Fibroblast of upper back skin (primary cell): ENCODE measurements around the gene BOD1L1.
A peak's percentile ranks its signal among the peaks of the same experiment; 100 is the strongest.
"Not testable (repeated sequence)": the region's sequence is repeated elsewhere in the genome, so short reads cannot be mapped to it uniquely, and the experiment has no call there.

ENCODE experiments used
- DNase-seq: peaks from one replicate; pipeline ENCODE4 v3.0.0-alpha.2; 2013

BOD1L1 gene

DNA sequence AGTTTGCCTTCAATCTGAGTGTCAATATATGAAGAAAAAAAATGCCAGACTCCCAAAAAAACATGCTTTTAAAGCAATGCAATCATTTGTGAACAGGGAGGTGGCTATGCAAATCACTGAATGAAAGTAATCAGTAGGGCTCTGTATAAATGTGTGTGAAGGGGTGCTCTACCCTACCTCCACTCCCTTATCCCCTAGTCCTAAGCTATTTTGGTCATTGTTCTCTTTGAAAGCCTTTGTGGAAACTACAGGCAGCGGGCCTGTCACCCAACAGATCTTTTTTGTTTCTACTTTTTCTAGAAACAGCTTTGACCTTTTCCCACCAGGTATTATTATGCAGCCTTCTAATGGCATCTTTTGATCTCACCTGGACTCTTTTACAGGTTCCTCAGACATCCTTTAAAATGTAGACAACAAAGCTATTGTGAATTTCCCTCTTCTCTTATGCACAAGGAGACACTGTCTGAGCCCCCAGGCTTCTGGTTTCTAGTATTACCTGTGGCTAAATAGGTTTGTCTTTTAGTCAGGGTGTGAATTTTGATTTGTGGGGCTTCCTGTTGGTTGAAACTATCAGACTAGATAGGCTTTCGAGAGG, 9.2 kb downstream of the BOD1L1 start:
- no peak for DNase-seq

GRCh38 chr4:13617801-13618200, 9.7 kb downstream of the BOD1L1 start:
- no peak for DNase-seq

DNA sequence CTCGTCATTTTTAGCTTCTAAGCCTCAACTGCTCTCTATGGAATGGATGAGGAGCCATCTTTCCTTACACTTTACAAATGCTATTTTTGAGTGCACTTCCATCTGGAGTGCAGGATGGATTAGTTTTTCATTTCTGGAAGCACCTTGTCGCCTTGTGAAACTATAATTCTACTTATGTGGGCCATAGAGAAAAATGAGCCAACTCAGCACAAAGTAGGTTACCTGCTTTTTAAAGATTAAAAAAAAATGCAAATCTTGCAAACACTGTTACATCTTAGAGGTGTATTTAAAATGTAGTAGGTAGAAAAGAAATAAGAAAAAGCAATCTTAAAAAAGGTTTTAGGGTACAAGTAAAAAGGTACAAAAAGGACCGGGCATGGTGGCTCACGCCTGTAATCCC, 10.9 kb downstream of the BOD1L1 start:
- DNase-seq = no peak

DNA sequence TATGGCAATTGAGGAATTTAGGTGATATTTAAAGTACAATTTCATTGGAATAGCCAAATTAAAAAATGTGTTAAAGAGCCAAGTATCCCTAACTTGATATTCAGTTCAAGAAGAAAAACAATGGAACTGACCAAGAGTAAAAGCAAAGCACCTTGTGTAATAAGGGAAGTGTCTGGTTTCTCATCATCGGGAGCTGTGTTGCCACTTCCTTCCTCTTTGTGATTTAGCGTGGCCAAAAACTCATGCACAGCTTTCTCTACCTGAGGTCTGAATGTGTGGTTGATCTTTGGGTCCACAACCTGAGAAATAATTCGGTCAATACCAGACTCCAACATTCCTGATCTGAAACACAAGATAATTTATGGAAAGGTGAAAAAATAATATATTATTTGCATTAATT, 12.4 kb downstream of the BOD1L1 start:
- no peak for DNase-seq

DNA sequence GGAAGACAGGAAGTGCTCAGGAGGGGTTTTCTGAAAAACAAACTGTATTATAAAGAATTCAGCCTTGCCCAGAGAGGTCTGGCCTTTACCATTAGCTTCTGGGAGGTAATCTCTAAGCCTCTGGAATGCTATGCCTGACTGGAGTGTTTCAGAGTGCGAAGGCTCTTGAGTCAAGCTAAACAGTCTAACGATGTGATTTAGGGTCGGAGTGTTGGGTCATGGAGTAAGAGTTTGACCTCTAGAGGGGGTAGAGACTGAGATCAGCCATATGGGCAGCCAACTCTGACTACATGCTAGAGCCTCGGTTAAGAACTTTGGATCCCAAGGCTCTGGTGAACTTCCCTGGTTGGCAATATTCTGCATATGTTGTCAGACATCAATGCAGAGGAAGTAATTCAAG, 15.0 kb downstream of the BOD1L1 start:
- DNase-seq = no peak

GRCh38 chr4:13611283-13611842, 16.2 kb downstream of the BOD1L1 start:
- no peak for DNase-seq

DNA sequence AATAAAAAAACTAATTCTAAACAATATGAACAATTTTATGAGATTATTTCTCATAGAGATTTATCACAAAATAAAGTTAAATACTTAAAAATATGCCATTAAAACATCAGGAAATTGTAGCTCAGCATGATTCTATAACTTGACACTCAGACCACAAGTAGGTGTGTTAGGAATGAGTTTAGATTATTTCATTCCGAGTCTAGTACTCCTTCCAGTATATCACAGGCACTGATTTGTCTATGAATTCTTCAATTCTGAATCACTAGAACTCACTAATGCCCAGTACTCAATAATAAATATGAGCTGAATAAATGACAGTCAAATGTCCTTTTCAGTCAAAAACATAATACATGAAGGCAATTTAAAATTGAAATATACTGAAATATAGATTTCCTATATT, 22.2 kb downstream of the BOD1L1 start:
- no peak for DNase-seq

DNA sequence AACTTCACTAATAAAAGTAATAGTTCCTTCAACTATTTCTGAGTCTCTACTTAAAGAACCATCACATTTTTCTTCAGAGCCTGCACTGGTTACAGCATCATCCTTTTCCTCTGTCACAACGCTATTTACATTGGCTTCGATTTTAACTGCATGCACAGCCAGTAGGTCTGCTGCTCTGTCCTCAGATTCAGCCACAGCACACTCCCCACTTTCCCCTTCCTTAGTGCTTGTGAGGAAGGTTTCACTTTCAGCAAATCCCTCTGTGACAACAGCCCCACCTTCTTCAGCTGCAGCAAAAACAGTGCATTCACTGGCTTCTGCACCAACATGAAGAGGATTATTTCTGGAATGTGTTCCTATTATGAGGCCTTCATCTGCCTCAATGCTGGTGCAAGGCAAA, 25.7 kb downstream of the BOD1L1 start:
- no peak for DNase-seq

- DNase-seq = no peak
These were observed 26.5 kb downstream of the BOD1L1 start for GRCh38 chr4:13601048-13601447.

DNA sequence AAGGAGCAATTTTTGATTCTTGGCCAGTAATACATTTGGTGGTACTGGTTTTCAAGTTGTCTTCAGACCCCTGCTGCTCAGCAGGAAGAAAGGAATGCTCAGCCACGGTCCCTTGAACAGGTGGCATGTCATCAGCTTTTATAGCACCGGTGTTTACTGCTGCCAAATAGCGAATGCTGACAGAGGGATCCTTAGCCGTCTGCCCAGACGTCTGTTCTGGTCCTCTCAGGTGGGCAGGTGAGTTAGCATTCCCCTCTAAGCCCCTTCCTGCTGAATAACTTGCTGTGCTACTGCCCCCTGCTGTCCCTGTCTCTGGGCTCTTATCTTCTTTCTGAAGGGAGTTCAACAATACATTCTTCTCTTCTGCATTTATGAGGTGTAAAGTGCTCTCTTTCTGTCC, 28.4 kb downstream of the BOD1L1 start:
- DNase-seq = no peak

GRCh38 chr4:13597604-13598003, 29.9 kb downstream of the BOD1L1 start:
- DNase-seq = peak; percentile 6

DNA sequence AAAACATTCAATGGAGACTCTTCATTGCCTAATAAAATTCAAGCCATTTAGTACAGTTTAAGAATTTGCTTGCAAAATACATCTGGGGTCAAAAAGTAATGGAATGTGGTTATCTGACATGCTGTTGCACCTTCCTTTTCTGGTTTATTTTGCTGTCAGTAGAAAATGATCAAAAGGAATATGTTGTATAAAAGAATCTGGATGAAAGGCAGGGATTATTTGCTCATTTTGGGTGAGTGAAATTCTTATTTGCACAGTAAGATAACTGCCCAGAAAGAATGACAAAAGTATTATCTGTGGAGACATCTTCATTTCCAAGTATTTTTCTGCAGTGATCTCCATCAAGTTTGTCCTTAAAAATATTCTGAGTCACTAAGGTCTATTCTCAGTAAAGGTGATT, 30.4 kb downstream of the BOD1L1 start:
- no peak for DNase-seq

DNA sequence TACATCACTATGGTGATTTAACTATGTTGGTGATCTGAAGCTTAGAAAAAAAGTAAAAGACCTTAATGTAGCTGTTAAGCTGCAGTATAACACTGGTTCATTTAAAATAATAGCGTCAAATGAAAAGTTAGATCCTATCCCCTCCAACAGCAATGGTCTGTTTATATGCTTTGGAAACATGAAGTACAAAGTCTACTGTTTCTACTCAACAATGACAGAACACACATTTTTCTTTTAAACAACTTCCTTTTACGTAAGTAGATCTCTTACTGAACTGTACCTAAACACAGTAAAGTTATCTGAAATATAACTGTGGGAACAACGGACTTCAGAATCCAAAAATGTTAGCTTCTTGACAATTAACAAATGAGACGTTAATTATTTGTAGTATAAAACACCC, 35.3 kb downstream of the BOD1L1 start:
- DNase-seq = no peak

GRCh38 chr4:13590766-13591165, 36.8 kb downstream of the BOD1L1 start:
- DNase-seq = no peak

DNA sequence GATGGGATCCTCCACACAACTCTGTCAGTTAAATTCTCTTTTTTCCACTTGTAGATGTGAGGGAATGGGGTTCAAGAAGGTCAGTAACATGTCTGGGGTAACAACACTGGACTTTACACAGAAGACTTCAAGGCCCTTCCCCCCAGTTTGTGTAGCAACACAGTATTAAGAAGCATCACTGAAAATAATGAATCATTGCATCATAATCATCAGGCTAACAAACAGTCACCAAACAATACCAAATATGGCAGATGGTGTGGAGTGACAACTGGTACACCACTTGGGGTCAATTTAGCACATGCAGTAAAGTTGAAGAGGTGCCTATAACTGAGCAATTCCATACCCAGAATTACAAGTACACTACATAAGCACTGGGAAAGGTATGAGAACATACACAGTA, 38.6 kb downstream of the BOD1L1 start:
- DNase-seq = no peak

GRCh38 chr4:13584481-13584880, 43.0 kb downstream of the BOD1L1 start:
- no peak for DNase-seq

DNA sequence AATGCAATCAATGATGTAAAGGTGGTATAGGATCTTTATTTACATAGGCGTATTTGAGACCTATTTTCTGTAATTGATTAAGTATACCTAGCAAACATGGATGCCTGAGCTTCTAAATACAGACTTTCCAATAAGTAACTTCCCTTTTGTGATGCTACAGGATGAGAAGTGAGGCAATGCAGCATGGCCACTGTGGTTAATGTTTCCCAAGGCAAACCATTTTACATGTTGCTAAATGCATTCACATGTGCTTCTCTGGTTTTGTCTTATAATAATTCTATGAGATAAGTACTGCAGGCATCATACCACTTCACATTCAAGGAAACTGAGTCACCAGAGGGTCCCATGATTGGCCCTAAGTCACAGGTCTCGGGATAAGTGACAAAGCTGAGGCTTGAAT, 47.5 kb downstream of the BOD1L1 start:
- no peak for DNase-seq

- no peak for DNase-seq
These were observed 49.9 kb downstream of the BOD1L1 start for GRCh38 chr4:13577660-13578059.

GRCh38 chr4:13570916-13571315, 56.6 kb downstream of the BOD1L1 start:
- no peak for DNase-seq

DNA sequence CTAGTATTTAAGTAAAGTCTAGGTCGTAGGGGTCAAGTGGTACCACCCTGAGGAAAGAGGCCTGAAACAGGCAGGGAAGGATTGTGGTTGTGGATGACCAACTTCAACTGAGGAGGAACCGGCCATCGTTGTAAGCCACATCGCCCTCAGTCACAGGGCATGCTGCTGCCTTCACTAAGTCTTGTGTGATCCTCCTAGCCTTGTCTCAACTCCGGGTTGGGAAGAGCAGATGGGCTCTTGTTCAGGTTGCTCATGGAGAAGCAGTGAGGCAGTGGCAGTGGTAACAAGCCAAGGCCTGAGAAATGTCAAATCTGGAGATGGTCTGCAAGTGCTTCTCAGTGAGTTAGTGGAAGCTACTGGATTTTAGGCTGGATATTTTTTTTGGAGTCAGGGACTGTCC, 60.4 kb downstream of the BOD1L1 start:
- DNase-seq = no peak

DNA sequence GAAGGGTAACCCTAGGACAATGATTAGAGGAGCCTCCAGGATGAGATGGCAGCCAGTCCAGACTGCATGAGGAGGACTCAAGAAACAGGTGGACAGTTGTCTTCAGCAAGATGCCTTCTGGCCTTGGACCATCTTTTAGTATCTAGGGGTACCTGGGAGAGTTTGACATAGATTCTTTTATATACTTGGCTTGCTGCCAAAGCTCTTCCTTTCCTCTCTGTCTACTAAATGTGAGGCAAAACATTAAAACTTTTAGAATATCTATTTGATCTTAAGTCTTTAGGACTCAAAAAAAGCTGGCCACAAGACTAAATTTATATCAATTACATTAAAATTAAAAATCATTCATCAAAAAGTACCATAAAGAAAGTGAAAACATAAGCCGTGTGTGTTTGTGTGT, 64.6 kb downstream of the BOD1L1 start:
- no peak for DNase-seq

- no peak for DNase-seq
These were observed 65.9 kb downstream of the BOD1L1 start for GRCh38 chr4:13561673-13562072.

DNA sequence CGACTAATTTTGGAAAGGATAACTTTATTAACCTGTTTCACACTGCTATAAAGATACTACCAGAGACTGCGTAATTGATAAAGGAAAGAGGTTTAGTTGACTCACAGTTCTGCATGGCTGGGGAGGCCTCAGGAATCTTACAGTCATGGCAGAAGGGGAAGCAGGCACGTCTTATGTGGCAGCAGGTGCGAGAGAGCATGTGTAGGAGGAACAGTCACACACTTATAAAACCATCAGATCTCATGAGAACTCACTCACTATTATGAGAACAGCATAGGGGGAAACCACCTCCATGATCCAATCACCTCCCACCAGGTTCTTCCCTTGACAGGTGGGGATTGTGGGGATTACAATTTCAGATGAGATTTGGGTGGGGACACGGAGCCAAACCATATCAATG, 67.4 kb downstream of the BOD1L1 start:
- DNase-seq = not testable (repeated sequence)

GRCh38 chr4:13559413-13559812, 68.1 kb downstream of the BOD1L1 start:
- peak; percentile 86 for DNase-seq

- peak; percentile 27 for DNase-seq
These were observed 68.6 kb downstream of the BOD1L1 start for GRCh38 chr4:13558881-13559280.
